Ascending aorta (tissue), 2 donors: ENCODE results near the gene TMEM187. TPM values are rescaled to one million over a fixed set of nuclear protein-coding genes. Genes with fewer than 3 reads are reported as not detected.
"Not testable (repeated sequence)": the region's sequence is repeated elsewhere in the genome, so short reads cannot be mapped to it uniquely, and the experiment has no call there.

Experiments used
- DNase-seq, 2 donors: peaks; one replicate each; pipeline ENCODE4 v3.0.0-alpha.2; 2019; ENCODE audit warnings: low spot score in 2 of 2
- H3K27ac ChIP-seq, 2 donors: fragments of 200-600 bp; sonication (generic); one replicate each; pipeline ENCODE4 v1.5.1; 2016 to 2017; ENCODE audit warnings: mild to moderate bottlenecking in 1 of 2
- H3K27me3 ChIP-seq: fragments of 200-600 bp; sonication (generic); one replicate; pipeline ENCODE4 v1.5.1; 2017
- H3K36me3 ChIP-seq, 2 donors: fragments of 200-600 bp; sonication (generic); one replicate each; pipeline ENCODE4 v1.5.1; 2016
- H3K4me1 ChIP-seq, 2 donors: fragments of 200-600 bp; sonication (generic); one replicate each; pipeline ENCODE4 v1.5.1; 2016 to 2017; ENCODE audit warnings: mild to moderate bottlenecking in 1 of 2
- H3K4me3 ChIP-seq, 2 donors: fragments of 200-600 bp; sonication (generic); one replicate each; pipeline ENCODE4 v1.5.1; 2016 to 2017; ENCODE audit warnings: mild to moderate bottlenecking in 1 of 2
- H3K9me3 ChIP-seq, 2 donors: fragments of 200-600 bp; sonication (generic); one replicate each; pipeline ENCODE4 v1.5.1; 2016
- CTCF ChIP-seq, 3 experiments: fragments of 200-600 bp in 2 of 3; fragments of 450-650 bp in 1 of 3; sonication (generic) in 2 of 3; IDR thresholded peaks; one replicate each; pipeline ENCODE4 v1.5.1; 2016 to 2019; ENCODE audit warnings: antibody characterized with exemption in 3 of 3, mild to moderate bottlenecking in 1 of 3, moderate library complexity in 1 of 3
- intact Hi-C: fragments of 100-400 bp; cut with DNase I; formaldehyde crosslinking; loops from one replicate; pipeline ENCODE4 v1.15.1; 2023
- total RNA-seq: library from RNA; depleted of rRNA; stranded (reverse); fragments of >200 nt; gene quantifications from one replicate; pipeline ENCODE4 v1.1.0, GENCODE V29; 2016

TMEM187 gene
- total RNA-seq, 1 donor from 2014 or later = 4.4 TPM

- Histone ChIP-seq H3K4me1 (peaks cover 0 to 7% of the 10 kb centered on the region in 2 donors), H3K4me3 (no peak overlapping the region), H3K27me3 (no peaks in the 10 kb centered on the region), H3K9me3 (no peaks in the 10 kb centered on the region), H3K27ac (peak overlapping the region in 1 of 2 donors; percentile 99), H3K36me3 (no peaks in the 10 kb centered on the region)
- TF ChIP-seq CTCF (IDR thresholded peaks at IDR 0.05) = no peak
- no peak for DNase-seq
- intact Hi-C loops = loop anchor here (5.0 kb wide), 1 partner anchor 567 kb away; no protein-coding TSS in a partner anchor
Measured at GRCh38 chrX:153974726-153975286, 2.3 kb downstream of the TMEM187 start.

- H3K4me3 ChIP-seq, H3K9me3 ChIP-seq, H3K36me3 ChIP-seq, H3K4me1 ChIP-seq, H3K27ac ChIP-seq, intact Hi-C loops, DNase-seq, H3K27me3 ChIP-seq: not testable (repeated sequence)
Measured at GRCh38 chrX:153980394-153980793, 7.8 kb downstream of the TMEM187 start.

- Histone ChIP-seq H3K4me1 (no peaks in the 10 kb centered on the region), H3K36me3 (no peaks in the 10 kb centered on the region), H3K9me3 (no peaks in the 10 kb centered on the region), H3K27ac (no peak overlapping the region), H3K4me3 (no peak overlapping the region), H3K27me3 (no peaks in the 10 kb centered on the region)
- no peak for TF ChIP-seq CTCF (IDR thresholded peaks at IDR 0.05)
- intact Hi-C loops = no loop called here
- no peak for DNase-seq
Measured at GRCh38 chrX:153981231-153981630, 8.7 kb downstream of the TMEM187 start.

GRCh38 chrX:153981771-153982533, 9.4 kb downstream of the TMEM187 start:
- intact Hi-C loops = no loop called here
- H3K4me1 ChIP-seq = no peaks in the 10 kb centered on the region
- H3K27ac ChIP-seq = no peak overlapping the region
- TF ChIP-seq CTCF (IDR thresholded peaks at IDR 0.05) = no peak
- no peak for DNase-seq
- no peaks in the 10 kb centered on the region for H3K9me3 ChIP-seq
- no peaks in the 10 kb centered on the region for H3K36me3 ChIP-seq
- H3K27me3 ChIP-seq = no peaks in the 10 kb centered on the region
- no peak overlapping the region for H3K4me3 ChIP-seq

- Histone ChIP-seq H3K27ac (no peak overlapping the region), H3K4me1 (no peaks in the 10 kb centered on the region), H3K9me3 (no peaks in the 10 kb centered on the region), H3K4me3 (no peak overlapping the region), H3K27me3 (no peaks in the 10 kb centered on the region), H3K36me3 (no peaks in the 10 kb centered on the region)
- no peak for DNase-seq
- no peak for TF ChIP-seq CTCF (IDR thresholded peaks at IDR 0.05)
- intact Hi-C loops = no loop called here
Measured at GRCh38 chrX:153983321-153983801, 10.8 kb downstream of the TMEM187 start.
